GM12878 (cell line): Measurements from ENCODE around the gene PRRG1. TPM values are rescaled to one million over a fixed set of nuclear protein-coding genes. Genes with fewer than 3 reads are reported as not detected.

Experiments used
- ATAC-seq: fragments of 200-7000 bp; cut with Tn5 transposase; 3 replicates; pipeline ENCODE4 v1.9.1; 2020; ENCODE audit warnings: mild to moderate bottlenecking, moderate library complexity
- BruUV-seq: library from RNA; stranded (reverse); fragments of 400-500 nt; replicated peaks from 2 replicates; lab custom pipeline; 2021; lab: Mats Ljungman, UMichigan
- CTCF ChIA-PET: fragments of 300-600 bp; sonication (Branson Sonifier 250); formaldehyde crosslinking; extraction: SDS; loops from one replicate; lab custom pipeline; 2021; ENCODE audit warnings: inconsistent platforms; lab: Yijun Ruan, JAX
- POLR2A ChIA-PET: fragments of 350-600 bp; formaldehyde crosslinking; extraction: SDS; loops from one replicate; lab custom pipeline; 2021; ENCODE audit warnings: inconsistent platforms; lab: Charles Lee
- RAD21 ChIA-PET: fragments of 300-600 bp; sonication (Branson Sonifier 250); formaldehyde crosslinking; loops from one replicate; lab custom pipeline; 2023; ENCODE audit warnings: antibody characterized with exemption; ENCODE audit not compliant: unreplicated experiment; lab: Charles Lee
- SMC1A ChIA-PET: fragments of 300-600 bp; sonication (Branson Sonifier 250); formaldehyde crosslinking; loops from one replicate; lab custom pipeline; 2023; ENCODE audit not compliant: unreplicated experiment, uncharacterized antibody; lab: Charles Lee
- DNase-seq: peaks from one replicate; pipeline ENCODE4 v3.0.0-alpha.2; 2011; ENCODE audit warnings: low read depth, low spot score
- FAIRE-seq: peaks from 3 replicates; lab custom pipeline; 2011; peaks lifted over from hg19 to GRCh38; lab: Jason Lieb, UNC
- H2AFZ ChIP-seq: 2 replicates; pipeline ENCODE4 v1.6.0; 2011; ENCODE audit warnings: low read depth, low read length, control low read depth; ENCODE audit not compliant: control insufficient read depth
- H3K27ac ChIP-seq: 2 replicates; pipeline ENCODE4 v1.5.1; 2011; ENCODE audit warnings: control low read depth; ENCODE audit not compliant: control insufficient read depth, insufficient read depth
- H3K27me3 ChIP-seq, 2 experiments: replicated peaks in 1 of 2; 2 replicates each; pipeline versions ENCODE4 v1.6.0 to v1.6.1; 2011; ENCODE audit warnings: low read length in 1 of 2; ENCODE audit not compliant: control insufficient read depth in 2 of 2, insufficient read depth in 2 of 2
- H3K36me3 ChIP-seq, 2 experiments: 2 replicates each; pipeline ENCODE4 v1.5.1; 2011; ENCODE audit warnings: low read length in 1 of 2; ENCODE audit not compliant: control insufficient read depth in 2 of 2, insufficient read depth in 2 of 2
- H3K4me1 ChIP-seq: 2 replicates; pipeline ENCODE4 v1.6.1; 2011; ENCODE audit warnings: mild to moderate bottlenecking, low read length, moderate library complexity, mixed read lengths; ENCODE audit not compliant: control insufficient read depth, insufficient read depth
- H3K4me2 ChIP-seq: 2 replicates; pipeline ENCODE4 v1.6.0; 2011; ENCODE audit warnings: control low read depth; ENCODE audit not compliant: control insufficient read depth, insufficient read depth
- H3K4me3 ChIP-seq: fragments of 200-600 bp; sonication (generic); 2 replicates; pipeline ENCODE4 v1.5.1; 2016
- H3K79me2 ChIP-seq: 2 replicates; pipeline ENCODE4 v1.6.0; 2011; ENCODE audit warnings: low read length; ENCODE audit not compliant: control insufficient read depth, insufficient read depth
- H3K9ac ChIP-seq: 2 replicates; pipeline ENCODE4 v1.8.0; 2011; ENCODE audit warnings: low read length, control low read depth, mixed read lengths; ENCODE audit not compliant: control insufficient read depth, insufficient read depth
- H3K9me3 ChIP-seq: replicated peaks from 3 replicates; pipeline ENCODE4 v1.5.1; 2011; ENCODE audit warnings: mild to moderate bottlenecking, low read length; ENCODE audit not compliant: control insufficient read depth, insufficient read depth
- H4K20me1 ChIP-seq: 2 replicates; pipeline ENCODE4 v1.6.0; 2011; ENCODE audit not compliant: control insufficient read depth, insufficient read depth
- ATF7 ChIP-seq: fragments of 450-650 bp; IDR thresholded peaks from 2 replicates; pipeline ENCODE4 v1.6.1; 2016; ENCODE audit warnings: low read depth, mild to moderate bottlenecking
- CBX3 ChIP-seq: fragments of 200-600 bp; sonication (generic); IDR thresholded peaks from 2 replicates; pipeline ENCODE4 v1.6.1; 2016; ENCODE audit warnings: low read depth, borderline replicate concordance
- ETV6 ChIP-seq, 2 experiments: fragments of 450-650 bp in 1 of 2; IDR thresholded peaks in 1 of 2; conservative IDR thresholded peaks in 1 of 2; 2 replicates each; pipeline ENCODE4 v1.6.1; 2014; ENCODE audit warnings: antibody characterized with exemption in 1 of 2, borderline replicate concordance in 1 of 2, low read depth in 1 of 2, mild to moderate bottlenecking in 1 of 2, moderate library complexity in 1 of 2
- FOXM1 ChIP-seq: IDR thresholded peaks from 2 replicates; pipeline ENCODE4 v1.6.1; 2012; ENCODE audit warnings: low read depth, mild to moderate bottlenecking, inconsistent platforms, low read length, moderate library complexity
- MTA3 ChIP-seq: IDR thresholded peaks from 2 replicates; pipeline ENCODE4 v1.6.1; 2012; ENCODE audit warnings: low read length, inconsistent platforms, borderline replicate concordance
- REST ChIP-seq: IDR thresholded peaks from 2 replicates; pipeline ENCODE4 v1.6.1; 2012; ENCODE audit warnings: mild to moderate bottlenecking, low read depth, low read length
- SIX5 ChIP-seq: IDR thresholded peaks from 2 replicates; pipeline ENCODE4 v1.6.1; 2011; ENCODE audit warnings: mild to moderate bottlenecking, low read depth, low read length, moderate library complexity; ENCODE audit not compliant: severe bottlenecking
- WGBS: methylation state at CpG from one replicate; pipeline ENCODE4 v1.1.6; 2016; ENCODE audit warnings: low lambda C conversion rate; ENCODE audit not compliant: insufficient replicate concordance, insufficient coverage; ENCODE audit errors: missing lambda C conversion rate; 5-methylcytosine and 5-hydroxymethylcytosine counted together
- in situ Hi-C: fragments of 300-500 bp; cut with MboI; formaldehyde crosslinking; loops from 9 replicates; pipeline ENCODE4 v1.14.3; 2018; ENCODE audit warnings: mixed read lengths
- intact Hi-C: fragments of 100-400 bp; cut with micrococcal nuclease; formaldehyde crosslinking; loops from one replicate; pipeline ENCODE4 v1.14.2; 2022; ENCODE audit not compliant: unreplicated experiment
- polyA plus RNA-seq, 11 experiments: library from polyadenylated mRNA; depleted of rRNA in 4 of 11; unstranded in 6 of 11; stranded (reverse) in 5 of 11; fragments of >200 nt; fragmentation: Nextera tagmentation in 4 of 11; fragmentation: Illumina TruSeq in 1 of 11; extraction: Ambion mirVana in 4 of 11; extraction: Trizol in 1 of 11; gene quantifications; 1 replicate in 1 of 11; 2 replicates in 10 of 11; pipeline versions ENCODE4 v1.2.1 to v1.2.3, GENCODE V29; 2011 to 2016; ENCODE audit warnings: inconsistent platforms in 2 of 11, missing spikeins in 2 of 11, low read depth in 1 of 11
- total RNA-seq, 4 experiments: library from RNA; depleted of rRNA in 3 of 4; stranded (reverse); fragments of >200 nt in 3 of 4; fragmentation: Illumina TruSeq in 1 of 4; extraction: Trizol in 1 of 4; gene quantifications; 2 replicates each; pipeline versions ENCODE4 v1.2.1 to v1.2.3, GENCODE V29; 2013 to 2021

The PRRG1 gene
- total and polyA plus RNA-seq, 10 of the 15 experiments (the other 5 are each of a cell fraction or from before 2014, with no cell fraction given): not detected

DNA sequence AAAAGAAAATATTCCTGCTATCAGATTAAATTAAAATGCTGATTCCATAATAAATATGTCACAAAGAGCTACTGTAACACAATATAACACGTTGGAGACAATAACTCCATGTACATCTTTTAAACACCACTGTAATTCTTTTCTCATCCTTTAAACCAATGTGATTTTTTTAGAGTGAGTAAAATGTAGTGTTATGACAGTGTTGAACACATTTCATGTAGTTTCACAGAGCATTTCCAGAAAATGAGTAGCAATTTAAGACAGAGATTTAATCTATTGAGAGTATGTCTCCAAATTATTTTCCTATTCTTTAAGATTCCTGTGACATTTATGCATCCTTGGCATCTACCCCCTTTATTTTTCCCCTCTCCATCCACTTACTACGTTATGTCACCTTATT is 17.1 kb upstream of the PRRG1 start:
- Histone ChIP-seq H3K4me2 (no peak overlapping the region), H3K79me2 (no peaks in the 10 kb centered on the region), H3K27me3 (no peaks in the 10 kb centered on the region), H3K4me3 (no peak overlapping the region), H4K20me1 (no peaks in the 10 kb centered on the region), H3K4me1 (no peaks in the 10 kb centered on the region), H3K36me3 (no peaks in the 10 kb centered on the region), H3K9me3 (no peaks in the 10 kb centered on the region), H2AFZ (no peak overlapping the region), H3K27ac (no peak overlapping the region), H3K9ac (no peak overlapping the region)
- no TSS peak for BruUV-seq
- ChIA-PET POLR2A (no interaction called here), SMC1A (no interaction called here), CTCF (no interaction called here), RAD21 (no interaction called here)
- 0% methylated on average over 2 of the region's 2 CpGs for WGBS
- FAIRE-seq: no peak
- TF ChIP-seq REST: no peak
- no peak for TF ChIP-seq FOXM1
- no peak for DNase-seq
- intact Hi-C loops (no loop called here), in situ Hi-C loops (no loop called here)
- ATAC-seq: no peak

- in situ Hi-C loops (no loop called here), intact Hi-C loops (no loop called here)
- Histone ChIP-seq H3K27ac (no peak overlapping the region), H3K4me3 (no peak overlapping the region), H3K4me1 (no peaks in the 10 kb centered on the region), H4K20me1 (no peaks in the 10 kb centered on the region), H3K9me3 (no peaks in the 10 kb centered on the region), H3K79me2 (no peaks in the 10 kb centered on the region), H2AFZ (no peak overlapping the region), H3K27me3 (no peaks in the 10 kb centered on the region), H3K4me2 (no peak overlapping the region), H3K36me3 (no peaks in the 10 kb centered on the region), H3K9ac (no peak overlapping the region)
- no TSS peak for BruUV-seq
- no peak for ATAC-seq
- no peak for DNase-seq
- no peak for FAIRE-seq
- ChIA-PET CTCF (no interaction called here), POLR2A (no interaction called here), RAD21 (no interaction called here), SMC1A (interaction anchor here (1.0 kb wide), 1 partner anchor 23 kb away, joined by 4 read pairs; no protein-coding TSS in a partner anchor)
- TF ChIP-seq ATF7: no peak
- TF ChIP-seq SIX5: no peak
- TF ChIP-seq CBX3: no peak
- TF ChIP-seq ETV6 (conservative IDR thresholded peaks at IDR 0.05 in 1 of 2, IDR thresholded peaks at IDR 0.05 in 1 of 2; ENCODE audit: borderline replicate concordance in 1 of 2, low read depth in 1 of 2): no peak
- TF ChIP-seq MTA3: no peak
- WGBS: 16% methylated on average over 8 of the region's 8 CpGs
Measured at GRCh38 chrX:37332987-37333658, 16.0 kb upstream of the PRRG1 start.
